Naive B cell (primary cell): ENCODE measurements around the gene CPNE8. TPM values are rescaled to one million over a fixed set of nuclear protein-coding genes. Genes with fewer than 3 reads are reported as not detected.
"Not testable (repeated sequence)": the region's sequence is repeated elsewhere in the genome, so short reads cannot be mapped to it uniquely, and the experiment has no call there.

Experiments
- ATAC-seq, 2 donors: fragments of 150-1000 bp; cut with Tn5 transposase; 2 replicates each; pipeline ENCODE4 v1.10.0; 2021; ENCODE audit warnings: low read depth in 2 of 2, mild to moderate bottlenecking in 2 of 2, moderate library complexity in 2 of 2
- DNase-seq: peaks from one replicate; pipeline ENCODE4 v3.0.0; 2022
- H3K27ac Mint-ChIP-seq, 6 donors: one replicate each; pipeline ENCODE4 v1.8.0; 2020 to 2022; ENCODE audit warnings: mild to moderate bottlenecking in 6 of 6, mixed read lengths in 6 of 6, moderate library complexity in 5 of 6, inconsistent platforms in 2 of 6
- H3K27me3 Mint-ChIP-seq, 3 donors: one replicate each; pipeline ENCODE4 v1.8.0; 2021 to 2022; ENCODE audit warnings: mixed read lengths in 3 of 3, mild to moderate bottlenecking in 1 of 3
- H3K36me3 Mint-ChIP-seq, 2 donors: one replicate each; pipeline ENCODE4 v1.8.0; 2020 to 2022; ENCODE audit warnings: mixed read lengths in 2 of 2, inconsistent platforms in 1 of 2, mild to moderate bottlenecking in 1 of 2
- H3K4me1 Mint-ChIP-seq, 3 donors: one replicate each; pipeline ENCODE4 v1.8.0; 2020 to 2022; ENCODE audit warnings: mixed read lengths in 3 of 3, inconsistent platforms in 1 of 3, mild to moderate bottlenecking in 1 of 3, moderate library complexity in 1 of 3
- H3K4me3 Mint-ChIP-seq, 8 donors: one replicate each; pipeline ENCODE4 v1.8.0; 2020 to 2022; ENCODE audit warnings: mild to moderate bottlenecking in 8 of 8, mixed read lengths in 8 of 8, moderate library complexity in 8 of 8, inconsistent platforms in 2 of 8
- H3K9me3 Mint-ChIP-seq, 7 donors: one replicate each; pipeline ENCODE4 v1.8.0; 2020 to 2022; ENCODE audit warnings: mixed read lengths in 7 of 7, mild to moderate bottlenecking in 5 of 7, inconsistent platforms in 2 of 7, moderate library complexity in 1 of 7
- polyA plus RNA-seq, 6 donors: library from polyadenylated mRNA; unstranded; fragments of 300-500 nt; fragmentation: Illumina TruSeq; gene quantifications; one replicate each; pipeline ENCODE4 v1.2.3, GENCODE V29; 2021; ENCODE audit warnings: low read depth in 6 of 6

CPNE8 gene
- polyA plus RNA-seq, 6 donors from 2014 or later = 0.40 to 1.3 (median 0.83) TPM

GRCh38 chr12:38782359-38782758 is 123.0 kb downstream of the CPNE8 start:
- Mint-ChIP-seq H3K4me1 (peaks cover 0 to 3% (median 0%) of the 10 kb centered on the region in 3 donors), H3K36me3 (peaks cover 12 to 18% of the 10 kb centered on the region in 2 donors), H3K4me3 (no peak overlapping the region), H3K9me3 (peaks cover 6 to 24% (median 20%) of the 10 kb centered on the region in 7 donors), H3K27ac (no peak overlapping the region), H3K27me3 (no peaks in the 10 kb centered on the region)
- DNase-seq (no peak), ATAC-seq (no peak)

- DNase-seq (no peak), ATAC-seq (no peak)
- no peak overlapping the region for H3K27ac Mint-ChIP-seq
- H3K4me1 Mint-ChIP-seq = peaks cover 9 to 14% (median 9%) of the 10 kb centered on the region in 3 donors
- H3K27me3 Mint-ChIP-seq = no peaks in the 10 kb centered on the region
- no peak overlapping the region for H3K4me3 Mint-ChIP-seq
- H3K36me3 Mint-ChIP-seq = peaks cover 0 to 8% of the 10 kb centered on the region in 2 donors
- H3K9me3 Mint-ChIP-seq = peaks cover 2 to 11% (median 9%) of the 10 kb centered on the region in 7 donors
Observed at GRCh38 chr12:38776647-38777046, 128.7 kb downstream of the CPNE8 start.

GRCh38 chr12:38775457-38775856 is 129.9 kb downstream of the CPNE8 start:
- no peak for ATAC-seq
- Mint-ChIP-seq H3K27ac (no peak overlapping the region), H3K4me3 (no peak overlapping the region), H3K4me1 (peaks cover 10 to 16% (median 11%) of the 10 kb centered on the region in 3 donors), H3K27me3 (no peaks in the 10 kb centered on the region), H3K9me3 (peaks cover 2 to 8% (median 6%) of the 10 kb centered on the region in 7 donors), H3K36me3 (peaks cover 0 to 8% of the 10 kb centered on the region in 2 donors)
- no peak for DNase-seq

GRCh38 chr12:38772437-38772836 is 133.0 kb downstream of the CPNE8 start:
- H3K36me3 Mint-ChIP-seq = no peaks in the 10 kb centered on the region
- ATAC-seq = peak in 1 of 2 donors; percentile 38
- peak overlapping the region in 4 of 6 donors; percentile 47 to 87 (median 69) for H3K27ac Mint-ChIP-seq
- H3K4me1 Mint-ChIP-seq = peaks cover 10 to 16% (median 11%) of the 10 kb centered on the region in 3 donors
- H3K4me3 Mint-ChIP-seq = peak overlapping the region in 4 of 8 donors; percentile 12 to 48 (median 34)
- H3K9me3 Mint-ChIP-seq = no peaks in the 10 kb centered on the region
- H3K27me3 Mint-ChIP-seq = no peaks in the 10 kb centered on the region
- no peak for DNase-seq

GRCh38 chr12:38771871-38772270 is 133.5 kb downstream of the CPNE8 start:
- H3K36me3 Mint-ChIP-seq = no peaks in the 10 kb centered on the region
- peak overlapping the region; percentile 27 to 85 (median 58) for H3K4me3 Mint-ChIP-seq
- peak overlapping the region; percentile 31 to 90 (median 84) for H3K27ac Mint-ChIP-seq
- ATAC-seq (peak; percentile 87 to 95), DNase-seq (peak; percentile 16)
- H3K4me1 Mint-ChIP-seq = peaks cover 10 to 16% (median 11%) of the 10 kb centered on the region in 3 donors
- H3K27me3 Mint-ChIP-seq = no peaks in the 10 kb centered on the region
- H3K9me3 Mint-ChIP-seq = no peaks in the 10 kb centered on the region

- H3K36me3 Mint-ChIP-seq = peaks cover 0 to 10% of the 10 kb centered on the region in 2 donors
- peaks cover 0 to 4% (median 0%) of the 10 kb centered on the region in 7 donors for H3K9me3 Mint-ChIP-seq
- ATAC-seq (no peak), DNase-seq (no peak)
- H3K4me3 Mint-ChIP-seq = no peak overlapping the region
- H3K4me1 Mint-ChIP-seq = no peaks in the 10 kb centered on the region
- H3K27ac Mint-ChIP-seq = no peak overlapping the region
- no peaks in the 10 kb centered on the region for H3K27me3 Mint-ChIP-seq
Observed at GRCh38 chr12:38761636-38762342, 143.6 kb downstream of the CPNE8 start.

GRCh38 chr12:38761111-38761510 is 144.3 kb downstream of the CPNE8 start:
- H3K36me3 Mint-ChIP-seq = peaks cover 0 to 10% of the 10 kb centered on the region in 2 donors
- H3K4me3 Mint-ChIP-seq = no peak overlapping the region
- H3K27ac Mint-ChIP-seq = no peak overlapping the region
- no peaks in the 10 kb centered on the region for H3K4me1 Mint-ChIP-seq
- DNase-seq = no peak
- H3K27me3 Mint-ChIP-seq = no peaks in the 10 kb centered on the region
- no peak for ATAC-seq
- peaks cover 0 to 4% (median 0%) of the 10 kb centered on the region in 7 donors for H3K9me3 Mint-ChIP-seq

GRCh38 chr12:38759621-38760020 is 145.8 kb downstream of the CPNE8 start:
- no peak overlapping the region for H3K4me3 Mint-ChIP-seq
- H3K4me1 Mint-ChIP-seq = no peaks in the 10 kb centered on the region
- H3K27ac Mint-ChIP-seq = no peak overlapping the region
- H3K36me3 Mint-ChIP-seq = peaks cover 0 to 10% of the 10 kb centered on the region in 2 donors
- peaks cover 0 to 4% (median 0%) of the 10 kb centered on the region in 7 donors for H3K9me3 Mint-ChIP-seq
- no peak for ATAC-seq
- no peak for DNase-seq
- H3K27me3 Mint-ChIP-seq = no peaks in the 10 kb centered on the region

- H3K27me3 Mint-ChIP-seq = no peaks in the 10 kb centered on the region
- H3K36me3 Mint-ChIP-seq = peaks cover 0 to 10% of the 10 kb centered on the region in 2 donors
- peaks cover 4 to 7% (median 6%) of the 10 kb centered on the region in 3 donors for H3K4me1 Mint-ChIP-seq
- H3K4me3 Mint-ChIP-seq = peak overlapping the region in 1 of 8 donors; percentile 0
- H3K9me3 Mint-ChIP-seq = peaks cover 0 to 7% (median 0%) of the 10 kb centered on the region in 7 donors
- no peak for DNase-seq
- H3K27ac Mint-ChIP-seq = peak overlapping the region in 3 of 6 donors; percentile 1 to 17 (median 3)
- ATAC-seq = no peak
Observed at GRCh38 chr12:38746744-38747143, 158.6 kb downstream of the CPNE8 start.

GRCh38 chr12:38745601-38746000 is 159.8 kb downstream of the CPNE8 start:
- Mint-ChIP-seq H3K4me1 (peaks cover 4 to 7% (median 6%) of the 10 kb centered on the region in 3 donors), H3K9me3 (peaks cover 0 to 7% (median 3%) of the 10 kb centered on the region in 7 donors), H3K27ac (peak overlapping the region in 1 of 6 donors; percentile 2), H3K27me3 (no peaks in the 10 kb centered on the region), H3K36me3 (peaks cover 0 to 10% of the 10 kb centered on the region in 2 donors), H3K4me3 (no peak overlapping the region)
- no peak for DNase-seq
- no peak for ATAC-seq

GRCh38 chr12:38744041-38744440 is 161.3 kb downstream of the CPNE8 start:
- H3K9me3 Mint-ChIP-seq = peaks cover 0 to 4% (median 1%) of the 10 kb centered on the region in 7 donors
- DNase-seq (no peak), ATAC-seq (no peak)
- H3K27ac Mint-ChIP-seq = no peak overlapping the region
- peaks cover 4 to 7% (median 6%) of the 10 kb centered on the region in 3 donors for H3K4me1 Mint-ChIP-seq
- no peaks in the 10 kb centered on the region for H3K27me3 Mint-ChIP-seq
- no peak overlapping the region for H3K4me3 Mint-ChIP-seq
- peaks cover 0 to 2% of the 10 kb centered on the region in 2 donors for H3K36me3 Mint-ChIP-seq

- DNase-seq, ATAC-seq, H3K36me3 Mint-ChIP-seq, H3K27ac Mint-ChIP-seq, H3K4me3 Mint-ChIP-seq, H3K4me1 Mint-ChIP-seq, H3K27me3 Mint-ChIP-seq, H3K9me3 Mint-ChIP-seq: not testable (repeated sequence)
Observed at GRCh38 chr12:38742496-38742895, 162.9 kb downstream of the CPNE8 start.

GRCh38 chr12:38736821-38737220 is 168.6 kb downstream of the CPNE8 start:
- Mint-ChIP-seq H3K27ac (no peak overlapping the region), H3K9me3 (peaks cover 0 to 4% (median 0%) of the 10 kb centered on the region in 7 donors), H3K4me3 (no peak overlapping the region), H3K36me3 (no peaks in the 10 kb centered on the region), H3K4me1 (no peaks in the 10 kb centered on the region), H3K27me3 (no peaks in the 10 kb centered on the region)
- DNase-seq (no peak), ATAC-seq (no peak)

- ATAC-seq = no peak
- no peaks in the 10 kb centered on the region for H3K36me3 Mint-ChIP-seq
- no peak overlapping the region for H3K27ac Mint-ChIP-seq
- H3K4me1 Mint-ChIP-seq = no peaks in the 10 kb centered on the region
- H3K4me3 Mint-ChIP-seq = no peak overlapping the region
- H3K9me3 Mint-ChIP-seq = no peaks in the 10 kb centered on the region
- H3K27me3 Mint-ChIP-seq = no peaks in the 10 kb centered on the region
- DNase-seq = no peak
Observed at GRCh38 chr12:38732761-38733160, 172.6 kb downstream of the CPNE8 start.
